Measurements from ENCODE around the gene TULP3. TPM values are rescaled to one million over a fixed set of nuclear protein-coding genes. Genes with fewer than 3 reads are reported as not detected.

Gene TULP3
- total and polyA plus RNA-seq, 8 donors: 4.1 to 9.0 (median 6.0) TPM

DNA sequence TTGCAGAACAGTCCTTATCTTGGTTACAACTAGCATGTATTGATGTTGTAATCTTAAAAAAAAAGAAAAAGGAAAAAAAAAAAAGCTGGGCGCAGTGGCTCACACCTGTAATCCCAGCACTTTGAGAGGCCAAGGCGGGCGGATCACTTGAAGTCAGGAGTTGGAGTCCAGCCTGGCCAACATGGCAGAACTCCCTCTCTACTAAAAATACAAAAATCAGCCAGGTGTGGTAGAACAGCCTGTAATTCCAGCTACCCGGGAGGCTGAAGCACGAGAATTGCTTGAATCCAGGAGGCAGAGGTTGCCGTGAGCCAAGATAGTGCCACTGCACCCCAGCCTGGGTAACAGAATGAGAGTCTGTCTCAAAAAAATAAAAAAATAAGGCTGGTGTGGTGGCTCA, 42.9 kb downstream of the TULP3 start:
- no peak for TF ChIP-seq CTCF (IDR thresholded peaks at IDR 0.05)
- intact Hi-C loops (cut with DNase I): no loop called here
- ATAC-seq (no peak), FAIRE-seq (no peak), DNase-seq (no peak)
- no peaks in the 10 kb centered on the region for H3K9me3 ChIP-seq
- H3K4me1 ChIP-seq: no peaks in the 10 kb centered on the region
- 94 to 97% methylated on average over 6 of the region's 6 CpGs for WGBS, 2 donors
- peaks cover 8 to 29% (median 12%) of the 10 kb centered on the region in 3 donors for H3K36me3 ChIP-seq
- H3K4me3 ChIP-seq: no peak overlapping the region
- no peaks in the 10 kb centered on the region for H3K27me3 ChIP-seq
- H3K27ac ChIP-seq: no peak overlapping the region

GRCh38 chr12:2934371-2934770, 43.7 kb downstream of the TULP3 start:
- no peak for TF ChIP-seq CTCF (IDR thresholded peaks at IDR 0.05)
- H3K9me3 ChIP-seq: no peaks in the 10 kb centered on the region
- no peak for FAIRE-seq
- DNase-seq: no peak
- H3K36me3 ChIP-seq: peaks cover 8 to 29% (median 12%) of the 10 kb centered on the region in 3 donors
- WGBS, 2 donors: 93 to 95% methylated on average over 6 of the region's 6 CpGs
- ATAC-seq: no peak
- no peaks in the 10 kb centered on the region for H3K4me1 ChIP-seq
- H3K27ac ChIP-seq: no peak overlapping the region
- H3K27me3 ChIP-seq: no peaks in the 10 kb centered on the region
- no peak overlapping the region for H3K4me3 ChIP-seq
- intact Hi-C loops (cut with DNase I): no loop called here

- FAIRE-seq (no peak), ATAC-seq (no peak)
- WGBS, 2 donors: 90 to 93% methylated on average over 11 of the region's 11 CpGs
Measured at GRCh38 chr12:2936301-2936700, 45.6 kb downstream of the TULP3 start.

GRCh38 chr12:2937500-2937899, 46.8 kb downstream of the TULP3 start:
- TF ChIP-seq CTCF (IDR thresholded peaks at IDR 0.05): no peak
- Histone ChIP-seq H3K27me3 (no peaks in the 10 kb centered on the region), H3K9me3 (no peaks in the 10 kb centered on the region), H3K27ac (no peak overlapping the region), H3K4me3 (no peak overlapping the region), H3K4me1 (no peaks in the 10 kb centered on the region), H3K36me3 (peaks cover 0 to 23% (median 12%) of the 10 kb centered on the region in 3 donors)
- DNase-seq: no peak
- no peak for FAIRE-seq
- WGBS, 2 donors: 78 to 81% methylated on average over 3 of the region's 3 CpGs
- intact Hi-C loops (cut with DNase I): no loop called here
- ATAC-seq: no peak

More at GRCh38 chr12:2936301-2936700, 45.6 kb downstream of the TULP3 start:
- Histone ChIP-seq H3K27me3 (no peaks in the 10 kb centered on the region), H3K36me3 (peaks cover 2 to 24% (median 12%) of the 10 kb centered on the region in 3 donors), H3K4me3 (no peak overlapping the region), H3K9me3 (no peaks in the 10 kb centered on the region), H3K27ac (no peak overlapping the region), H3K4me1 (no peaks in the 10 kb centered on the region)
- no peak for TF ChIP-seq CTCF (IDR thresholded peaks at IDR 0.05)
- intact Hi-C loops (cut with DNase I): no loop called here
- no peak for DNase-seq

DNA sequence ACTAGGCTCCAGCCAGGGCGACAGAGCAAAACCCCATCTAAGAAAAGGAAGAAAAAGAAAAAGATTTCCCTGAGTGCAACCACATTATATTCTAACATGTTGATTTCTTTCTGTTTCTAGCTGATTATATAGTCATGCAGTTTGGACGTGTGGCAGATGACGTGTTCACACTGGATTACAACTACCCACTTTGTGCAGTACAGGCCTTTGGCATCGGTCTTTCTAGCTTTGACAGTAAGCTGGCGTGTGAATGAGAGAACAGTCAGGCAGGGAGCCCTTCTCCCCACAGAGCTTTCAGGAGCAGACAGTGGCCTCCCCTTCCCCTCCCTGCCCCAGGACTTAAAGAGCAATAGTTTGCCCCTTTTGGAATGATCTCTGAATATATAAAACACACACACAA, 48.5 kb downstream of the TULP3 start:
- H3K4me1 ChIP-seq: peaks cover 0 to 2% (median 0%) of the 10 kb centered on the region in 3 donors
- no peaks in the 10 kb centered on the region for H3K9me3 ChIP-seq
- no peak overlapping the region for H3K4me3 ChIP-seq
- 88% methylated on average over 5 of the region's 5 CpGs for WGBS, 2 donors
- peaks cover 0 to 19% (median 6%) of the 10 kb centered on the region in 3 donors for H3K36me3 ChIP-seq
- ATAC-seq: no peak
- H3K27me3 ChIP-seq: no peaks in the 10 kb centered on the region
- intact Hi-C loops (cut with DNase I): no loop called here
- no peak for FAIRE-seq
- DNase-seq: no peak
- H3K27ac ChIP-seq: no peak overlapping the region
- no peak for TF ChIP-seq CTCF (IDR thresholded peaks at IDR 0.05)
